Naive thymus-derived CD4-positive, alpha-beta T cell (primary cell): Measurements from ENCODE around the gene TMEM18. TPM values are rescaled to one million over a fixed set of nuclear protein-coding genes. Genes with fewer than 3 reads are reported as not detected.

ENCODE experiments used
- ATAC-seq: fragments of 150-1000 bp; cut with Tn5 transposase; 2 replicates; pipeline ENCODE4 v1.10.0; 2021; ENCODE audit warnings: mild to moderate bottlenecking, moderate library complexity
- CTCF ChIA-PET: fragments of 350-600 bp; sonication (Branson Sonifier 250); formaldehyde crosslinking; loops from one replicate; lab custom pipeline; 2021; ENCODE audit warnings: antibody characterized with exemption; lab: Charles Lee
- POLR2A ChIA-PET: fragments of 350-600 bp; sonication (Branson Sonifier 250); formaldehyde crosslinking; loops from one replicate; lab custom pipeline; 2021; ENCODE audit warnings: antibody characterized with exemption, inconsistent platforms; lab: Charles Lee
- DNase-seq, 9 donors: peaks; one replicate each; pipeline versions ENCODE4 v3.0.0 to v3.0.0-alpha.2; 2020 to 2022; ENCODE audit warnings: mixed read lengths in 1 of 9
- H3K27ac ChIP-seq: one replicate; pipeline ENCODE4 v1.7.0; 2013; ENCODE audit warnings: mild to moderate bottlenecking, low read depth, low read length, moderate library complexity
- H3K27me3 ChIP-seq, 2 donors: one replicate each; pipeline ENCODE4 v1.7.0; 2013; ENCODE audit warnings: low read length in 2 of 2, mild to moderate bottlenecking in 2 of 2, moderate library complexity in 2 of 2; ENCODE audit not compliant: control insufficient read depth in 2 of 2, insufficient read depth in 2 of 2
- H3K36me3 ChIP-seq, 3 experiments: 1 replicate in 2 of 3; 2 replicates in 1 of 3; pipeline ENCODE4 v1.7.0; 2013; ENCODE audit warnings: low read length in 3 of 3, mild to moderate bottlenecking in 3 of 3, moderate library complexity in 1 of 3; ENCODE audit not compliant: insufficient read depth in 3 of 3, control insufficient read depth in 2 of 3
- H3K4me1 ChIP-seq, 2 donors: one replicate each; pipeline ENCODE4 v1.7.0; 2013; ENCODE audit warnings: low read length in 2 of 2, mild to moderate bottlenecking in 2 of 2, moderate library complexity in 1 of 2; ENCODE audit not compliant: control insufficient read depth in 2 of 2, insufficient read depth in 2 of 2
- H3K4me3 ChIP-seq: 2 replicates; pipeline ENCODE4 v1.7.0; 2013; ENCODE audit warnings: mild to moderate bottlenecking, low read length
- H3K9me3 ChIP-seq, 3 experiments: 1 replicate in 2 of 3; 2 replicates in 1 of 3; pipeline ENCODE4 v1.7.0; 2013; ENCODE audit warnings: low read length in 3 of 3; ENCODE audit not compliant: control insufficient read depth in 2 of 3
- H3K27ac Mint-ChIP-seq, 9 donors: one replicate each; pipeline ENCODE4 v1.8.0; 2020 to 2022; ENCODE audit warnings: mixed read lengths in 9 of 9, mild to moderate bottlenecking in 8 of 9, moderate library complexity in 5 of 9, inconsistent platforms in 2 of 9
- H3K27me3 Mint-ChIP-seq, 5 donors: one replicate each; pipeline ENCODE4 v1.8.0; 2021 to 2022; ENCODE audit warnings: mixed read lengths in 5 of 5, mild to moderate bottlenecking in 1 of 5
- H3K36me3 Mint-ChIP-seq, 5 donors: one replicate each; pipeline ENCODE4 v1.8.0; 2020 to 2022; ENCODE audit warnings: mixed read lengths in 5 of 5, mild to moderate bottlenecking in 3 of 5, inconsistent platforms in 1 of 5
- H3K4me1 Mint-ChIP-seq, 7 donors: one replicate each; pipeline ENCODE4 v1.8.0; 2020 to 2022; ENCODE audit warnings: mixed read lengths in 7 of 7, mild to moderate bottlenecking in 3 of 7, inconsistent platforms in 1 of 7
- H3K4me3 Mint-ChIP-seq, 10 donors: one replicate each; pipeline ENCODE4 v1.8.0; 2020 to 2022; ENCODE audit warnings: mild to moderate bottlenecking in 10 of 10, mixed read lengths in 10 of 10, moderate library complexity in 6 of 10, inconsistent platforms in 2 of 10
- H3K9me3 Mint-ChIP-seq, 11 donors: one replicate each; pipeline ENCODE4 v1.8.0; 2020 to 2022; ENCODE audit warnings: mixed read lengths in 11 of 11, mild to moderate bottlenecking in 4 of 11, inconsistent platforms in 1 of 11, moderate library complexity in 1 of 11
- intact Hi-C, 2 donors: fragments of 100-400 bp; cut with micrococcal nuclease; formaldehyde crosslinking; loops; one replicate each; pipeline ENCODE4 v1.15.1; 2023
- polyA plus RNA-seq, 2 donors: library from polyadenylated mRNA; unstranded; fragments of 300-500 nt; fragmentation: Illumina TruSeq; gene quantifications; one replicate each; pipeline ENCODE4 v1.2.3, GENCODE V29; 2021
- total RNA-seq, 6 experiments: library from RNA in 5 of 6; stranded (reverse) in 5 of 6; gene quantifications; 1 replicate in 5 of 6; 2 replicates in 1 of 6; pipeline ENCODE4 v1.2.3 and lab custom pipeline; 2021 to 2026

Gene TMEM18
- total and polyA plus RNA-seq, 7 experiments from 2014 or later: 23.3 to 39.8 (median 29.4) TPM

GRCh38 chr2:648476-649424, 28.5 kb downstream of the TMEM18 start:
- Mint-ChIP-seq H3K27me3 (peaks cover 7 to 17% (median 11%) of the 10 kb centered on the region in 5 donors), H3K27ac (no peak overlapping the region), H3K9me3 (no peaks in the 10 kb centered on the region), H3K36me3 (peaks cover 0 to 3% (median 0%) of the 10 kb centered on the region in 5 donors), H3K4me3 (no peak overlapping the region), H3K4me1 (peaks cover 3 to 10% (median 8%) of the 10 kb centered on the region in 7 donors)
- intact Hi-C loops: no loop called here
- no peaks in the 10 kb centered on the region for H3K36me3 ChIP-seq
- no peak overlapping the region for H3K4me3 ChIP-seq
- no peak overlapping the region for H3K27ac ChIP-seq
- ChIA-PET CTCF (no interaction called here), POLR2A (no interaction called here)
- no peaks in the 10 kb centered on the region for H3K4me1 ChIP-seq
- ATAC-seq (no peak), DNase-seq (no peak)
- H3K9me3 ChIP-seq: no peaks in the 10 kb centered on the region
- H3K27me3 ChIP-seq: no peaks in the 10 kb centered on the region

DNA sequence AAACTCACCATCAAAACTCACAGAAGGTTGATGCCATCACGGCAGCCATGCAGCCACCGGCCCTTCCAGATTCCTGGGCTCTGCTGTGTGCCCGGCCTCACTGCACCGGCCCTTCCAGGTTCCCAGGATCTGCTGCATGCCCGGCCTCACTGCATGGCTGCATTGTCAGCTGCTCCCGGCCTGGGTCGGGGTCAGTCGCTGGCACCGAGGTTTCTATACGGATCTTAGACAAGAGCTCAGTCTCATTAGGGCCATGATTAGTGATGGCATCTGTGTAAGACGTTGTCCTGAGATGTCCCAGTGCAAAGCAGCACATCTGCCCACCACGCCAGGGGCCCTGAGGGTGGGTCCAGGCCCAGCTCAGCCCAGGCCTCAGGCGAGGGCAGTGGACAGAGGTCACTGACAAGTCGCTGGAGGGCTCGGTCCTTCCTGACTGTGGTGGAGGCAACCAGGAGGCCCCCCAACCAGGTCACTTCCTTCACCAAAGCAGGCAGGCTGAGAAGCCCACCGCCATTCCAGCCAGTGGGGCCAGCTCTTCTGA, 29.4 kb downstream of the TMEM18 start:
- Histone ChIP-seq H3K27me3 (no peaks in the 10 kb centered on the region), H3K4me1 (no peaks in the 10 kb centered on the region), H3K27ac (no peak overlapping the region), H3K9me3 (no peaks in the 10 kb centered on the region), H3K36me3 (no peaks in the 10 kb centered on the region), H3K4me3 (no peak overlapping the region)
- Mint-ChIP-seq H3K9me3 (no peaks in the 10 kb centered on the region), H3K27ac (no peak overlapping the region), H3K4me1 (peaks cover 2 to 3% (median 3%) of the 10 kb centered on the region in 7 donors), H3K27me3 (peaks cover 7 to 17% (median 11%) of the 10 kb centered on the region in 5 donors), H3K36me3 (peaks cover 0 to 3% (median 0%) of the 10 kb centered on the region in 5 donors), H3K4me3 (no peak overlapping the region)
- ChIA-PET POLR2A (no interaction called here), CTCF (no interaction called here)
- intact Hi-C loops: no loop called here
- DNase-seq: no peak
- no peak for ATAC-seq

GRCh38 chr2:647003-647560, 30.1 kb downstream of the TMEM18 start:
- POLR2A ChIA-PET: no interaction called here
- no peak for DNase-seq
- H3K9me3 Mint-ChIP-seq: no peaks in the 10 kb centered on the region
- H3K4me1 Mint-ChIP-seq: no peaks in the 10 kb centered on the region
- CTCF ChIA-PET: no interaction called here
- peaks cover 7 to 17% (median 11%) of the 10 kb centered on the region in 5 donors for H3K27me3 Mint-ChIP-seq
- no peak overlapping the region for H3K4me3 Mint-ChIP-seq
- H3K9me3 ChIP-seq: no peaks in the 10 kb centered on the region
- H3K27ac ChIP-seq: no peak overlapping the region
- ATAC-seq: no peak
- H3K4me3 ChIP-seq: no peak overlapping the region
- peaks cover 0 to 3% (median 0%) of the 10 kb centered on the region in 5 donors for H3K36me3 Mint-ChIP-seq
- no peaks in the 10 kb centered on the region for H3K27me3 ChIP-seq
- intact Hi-C loops: no loop called here
- H3K36me3 ChIP-seq: no peaks in the 10 kb centered on the region
- H3K27ac Mint-ChIP-seq: peak overlapping the region in 1 of 9 donors; percentile 62
- H3K4me1 ChIP-seq: no peaks in the 10 kb centered on the region

GRCh38 chr2:644871-645270, 32.3 kb downstream of the TMEM18 start:
- Mint-ChIP-seq H3K4me1 (no peaks in the 10 kb centered on the region), H3K9me3 (no peaks in the 10 kb centered on the region), H3K27me3 (peaks cover 7 to 17% (median 11%) of the 10 kb centered on the region in 5 donors), H3K4me3 (no peak overlapping the region), H3K27ac (no peak overlapping the region), H3K36me3 (peaks cover 0 to 3% (median 0%) of the 10 kb centered on the region in 5 donors)
- no peak overlapping the region for H3K27ac ChIP-seq
- no peaks in the 10 kb centered on the region for H3K9me3 ChIP-seq
- ATAC-seq (no peak), DNase-seq (no peak)
- no peaks in the 10 kb centered on the region for H3K27me3 ChIP-seq
- POLR2A ChIA-PET: no interaction called here
- CTCF ChIA-PET: no interaction called here
- intact Hi-C loops: no loop called here
- no peaks in the 10 kb centered on the region for H3K4me1 ChIP-seq
- no peaks in the 10 kb centered on the region for H3K36me3 ChIP-seq
- H3K4me3 ChIP-seq: no peak overlapping the region

DNA sequence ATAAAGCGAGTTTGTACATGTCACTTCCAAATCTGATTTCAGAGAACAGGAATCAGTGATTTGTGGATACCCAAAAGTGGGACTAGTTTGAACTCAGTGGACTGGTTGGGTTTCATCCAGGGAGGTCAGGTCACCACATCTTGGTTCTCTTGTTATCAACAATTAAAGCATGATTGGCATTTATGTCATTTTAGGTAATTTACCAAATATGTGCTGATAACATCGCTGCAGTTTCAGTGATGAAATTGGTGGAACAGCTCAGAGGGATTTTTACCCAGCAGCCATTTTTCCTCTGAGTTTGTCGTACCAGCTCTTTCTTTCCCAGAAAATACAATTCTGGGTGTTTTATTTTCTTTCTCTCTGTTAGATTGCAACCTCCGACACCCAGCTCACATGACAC, 33.4 kb downstream of the TMEM18 start:
- Histone ChIP-seq H3K4me1 (no peaks in the 10 kb centered on the region), H3K27me3 (no peaks in the 10 kb centered on the region), H3K4me3 (no peak overlapping the region), H3K9me3 (no peaks in the 10 kb centered on the region), H3K36me3 (no peaks in the 10 kb centered on the region), H3K27ac (no peak overlapping the region)
- Mint-ChIP-seq H3K36me3 (peaks cover 0 to 3% (median 0%) of the 10 kb centered on the region in 5 donors), H3K27me3 (peaks cover 7 to 17% (median 11%) of the 10 kb centered on the region in 5 donors), H3K9me3 (no peaks in the 10 kb centered on the region), H3K4me3 (no peak overlapping the region), H3K27ac (no peak overlapping the region), H3K4me1 (no peaks in the 10 kb centered on the region)
- DNase-seq (no peak), ATAC-seq (no peak)
- POLR2A ChIA-PET: no interaction called here
- intact Hi-C loops: no loop called here
- CTCF ChIA-PET: no interaction called here

GRCh38 chr2:643334-643733, 33.9 kb downstream of the TMEM18 start:
- H3K9me3 Mint-ChIP-seq: no peaks in the 10 kb centered on the region
- no peak for DNase-seq
- H3K36me3 Mint-ChIP-seq: peaks cover 0 to 3% (median 0%) of the 10 kb centered on the region in 5 donors
- H3K36me3 ChIP-seq: no peaks in the 10 kb centered on the region
- H3K27me3 Mint-ChIP-seq: peaks cover 7 to 17% (median 11%) of the 10 kb centered on the region in 5 donors
- H3K27me3 ChIP-seq: no peaks in the 10 kb centered on the region
- H3K4me1 ChIP-seq: no peaks in the 10 kb centered on the region
- no peak overlapping the region for H3K4me3 ChIP-seq
- H3K27ac ChIP-seq: no peak overlapping the region
- POLR2A ChIA-PET: no interaction called here
- intact Hi-C loops: no loop called here
- no peak for ATAC-seq
- H3K27ac Mint-ChIP-seq: no peak overlapping the region
- no peak overlapping the region for H3K4me3 Mint-ChIP-seq
- CTCF ChIA-PET: no interaction called here
- no peaks in the 10 kb centered on the region for H3K4me1 Mint-ChIP-seq
- no peaks in the 10 kb centered on the region for H3K9me3 ChIP-seq
